PC-3 (cell line): ENCODE results near the gene USP22. TPM values are rescaled to one million over a fixed set of nuclear protein-coding genes. Genes with fewer than 3 reads are reported as not detected.

Experiments
- ATAC-seq: fragments of 200-7000 bp; cut with Tn5 transposase; 2 replicates; pipeline ENCODE4 v1.9.1; 2020; ENCODE audit warnings: mild to moderate bottlenecking, moderate library complexity
- BruUV-seq: library from RNA; stranded (reverse); fragments of 400-500 nt; replicated peaks from 2 replicates; lab custom pipeline; 2021; lab: Mats Ljungman, UMichigan
- CTCF ChIA-PET: fragments of 300-600 bp; sonication (Branson Sonifier 250); formaldehyde crosslinking; loops from one replicate; lab custom pipeline; 2022; ENCODE audit warnings: antibody characterized with exemption; lab: Charles Lee
- POLR2A ChIA-PET: fragments of 300-600 bp; sonication (Branson Sonifier 250); formaldehyde crosslinking; loops from one replicate; lab custom pipeline; 2022; ENCODE audit warnings: antibody characterized with exemption; ENCODE audit not compliant: unreplicated experiment; lab: Charles Lee
- DNase-seq: peaks from one replicate; pipeline ENCODE4 v3.0.0-alpha.2; 2015
- H2AFZ ChIP-seq: fragments of 300-600 bp; sonication (generic); 2 replicates; pipeline ENCODE4 v1.6.0; 2016; ENCODE audit warnings: antibody characterized with exemption, low read length
- H3F3A ChIP-seq: fragments of 300-600 bp; sonication (generic); one replicate; pipeline ENCODE4 v1.6.0; 2017; ENCODE audit warnings: antibody characterized with exemption, low read length, control low read depth, mild to moderate bottlenecking; ENCODE audit not compliant: unreplicated experiment
- H3K27ac ChIP-seq: fragments of 300-600 bp; sonication (generic); 2 replicates; pipeline ENCODE4 v1.5.1; 2016; ENCODE audit warnings: mild to moderate bottlenecking, low read length
- H3K27me3 ChIP-seq: fragments of 300-600 bp; sonication (generic); 2 replicates; pipeline ENCODE4 v1.6.1; 2016; ENCODE audit warnings: low read length, mixed read lengths
- H3K36me3 ChIP-seq: fragments of 300-600 bp; sonication (generic); 2 replicates; pipeline ENCODE4 v1.6.1; 2016; ENCODE audit warnings: low read depth, mixed run types, low read length, mixed read lengths
- H3K4me1 ChIP-seq: fragments of 300-600 bp; sonication (generic); 2 replicates; pipeline ENCODE4 v1.5.1; 2016; ENCODE audit warnings: low read length; ENCODE audit not compliant: insufficient read depth
- H3K4me2 ChIP-seq: fragments of 300-600 bp; sonication (generic); 2 replicates; pipeline ENCODE4 v1.6.0; 2016; ENCODE audit warnings: low read length
- H3K4me3 ChIP-seq: fragments of 300-600 bp; sonication (generic); 2 replicates; pipeline ENCODE4 v1.5.1; 2016; ENCODE audit warnings: mild to moderate bottlenecking, low read length, mixed read lengths
- H3K79me2 ChIP-seq: fragments of 300-600 bp; sonication (generic); 2 replicates; pipeline ENCODE4 v1.6.1; 2017; ENCODE audit warnings: low read length, mixed read lengths
- H3K9ac ChIP-seq: fragments of 300-600 bp; sonication (generic); 2 replicates; pipeline ENCODE4 v1.6.0; 2016; ENCODE audit warnings: mild to moderate bottlenecking, low read length
- H3K9me2 ChIP-seq: fragments of 300-600 bp; sonication (generic); replicated peaks from 2 replicates; pipeline ENCODE4 v1.6.1; 2016; ENCODE audit warnings: mixed run types, low read length, mixed read lengths
- H3K9me3 ChIP-seq: fragments of 300-600 bp; sonication (generic); 2 replicates; pipeline ENCODE4 v1.6.1; 2016; ENCODE audit warnings: low read length, mixed read lengths
- H4K20me1 ChIP-seq: fragments of 300-600 bp; sonication (generic); 2 replicates; pipeline ENCODE4 v1.6.1; 2016; ENCODE audit warnings: low read length, mixed read lengths
- EZH2 ChIP-seq: fragments of 300-600 bp; sonication (generic); IDR thresholded peaks from one replicate; pipeline ENCODE4 v1.6.1; 2017; ENCODE audit warnings: antibody characterized with exemption, mild to moderate bottlenecking, low read length; ENCODE audit not compliant: unreplicated experiment
- EZH2phosphoT487 ChIP-seq: fragments of 300-600 bp; sonication (generic); IDR thresholded peaks from 2 replicates; pipeline ENCODE4 v1.6.1; 2018; ENCODE audit warnings: mild to moderate bottlenecking, antibody characterized with exemption, low read length, borderline replicate concordance
- intact Hi-C: fragments of 100-400 bp; cut with micrococcal nuclease; formaldehyde crosslinking; loops from 2 replicates; pipeline ENCODE4 v1.9.0; 2023
- total RNA-seq: library from RNA; depleted of rRNA; stranded (reverse); fragments of >200 nt; gene quantifications from 2 replicates; pipeline ENCODE4 v1.2.3, GENCODE V29; 2014
- TF ChIP-seq, protein P1 (sequence below): fragments of 300-600 bp; sonication (generic); conservative IDR thresholded peaks from 2 replicates; pipeline ENCODE4 v1.5.1; 2017; ENCODE audit warnings: antibody characterized with exemption, low read depth, mild to moderate bottlenecking, low read length

The USP22 gene
- total RNA-seq, 1 experiment from 2014 or later = 188 TPM

DNA sequence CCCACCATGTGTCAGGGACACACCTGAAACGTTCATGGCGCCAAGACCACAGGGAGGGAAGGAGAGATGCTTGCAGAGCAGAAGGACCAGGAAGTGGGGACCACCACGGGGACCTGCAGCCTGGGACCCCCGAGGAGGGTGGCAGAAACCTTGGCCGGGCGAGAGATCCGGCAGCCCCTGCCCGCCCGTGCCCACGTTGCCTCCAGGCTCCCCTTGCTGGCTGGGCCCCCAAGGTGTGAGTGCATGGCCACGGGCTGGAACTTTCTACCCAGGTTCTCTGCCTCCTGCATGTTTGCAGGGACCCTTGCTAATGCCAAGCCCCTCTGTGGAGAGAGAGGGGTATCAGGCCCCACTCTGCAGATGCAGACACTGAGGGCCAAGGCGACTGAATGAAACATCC lies 50.4 kb downstream of the USP22 start:
- ChIA-PET POLR2A (no interaction called here), CTCF (interaction anchor here (0.7 to 0.9 kb wide), 2 partner anchors 47 to 81 kb away, joined by 9 to 10 read pairs; no protein-coding TSS in a partner anchor)
- no peak for ATAC-seq
- Histone ChIP-seq H3K4me3 (no peak overlapping the region), H4K20me1 (no peaks in the 10 kb centered on the region), H3K9me2 (no peaks in the 10 kb centered on the region), H3K9ac (peak overlapping the region; percentile 37; the same call in 1 of the 2 replicates), H3K4me1 (peaks cover 5% of the 10 kb centered on the region; the same call in 1 of the 2 replicates), H3K27me3 (no peaks in the 10 kb centered on the region), H3K27ac (no peak overlapping the region), H3K36me3 (no peaks in the 10 kb centered on the region), H3K9me3 (no peaks in the 10 kb centered on the region), H3F3A (no peaks in the 10 kb centered on the region), H3K79me2 (no peaks in the 10 kb centered on the region), H2AFZ (no peak overlapping the region), H3K4me2 (peak overlapping the region; percentile 36)
- intact Hi-C loops = loop anchor here (5.0 kb wide), 2 partner anchors 50 to 190 kb away; no protein-coding TSS in a partner anchor
- no peak for DNase-seq
- BruUV-seq = no TSS peak
- TF ChIP-seq EZH2phosphoT487 (no peak), EZH2 (no peak)
- TF ChIP-seq, protein P1, sequence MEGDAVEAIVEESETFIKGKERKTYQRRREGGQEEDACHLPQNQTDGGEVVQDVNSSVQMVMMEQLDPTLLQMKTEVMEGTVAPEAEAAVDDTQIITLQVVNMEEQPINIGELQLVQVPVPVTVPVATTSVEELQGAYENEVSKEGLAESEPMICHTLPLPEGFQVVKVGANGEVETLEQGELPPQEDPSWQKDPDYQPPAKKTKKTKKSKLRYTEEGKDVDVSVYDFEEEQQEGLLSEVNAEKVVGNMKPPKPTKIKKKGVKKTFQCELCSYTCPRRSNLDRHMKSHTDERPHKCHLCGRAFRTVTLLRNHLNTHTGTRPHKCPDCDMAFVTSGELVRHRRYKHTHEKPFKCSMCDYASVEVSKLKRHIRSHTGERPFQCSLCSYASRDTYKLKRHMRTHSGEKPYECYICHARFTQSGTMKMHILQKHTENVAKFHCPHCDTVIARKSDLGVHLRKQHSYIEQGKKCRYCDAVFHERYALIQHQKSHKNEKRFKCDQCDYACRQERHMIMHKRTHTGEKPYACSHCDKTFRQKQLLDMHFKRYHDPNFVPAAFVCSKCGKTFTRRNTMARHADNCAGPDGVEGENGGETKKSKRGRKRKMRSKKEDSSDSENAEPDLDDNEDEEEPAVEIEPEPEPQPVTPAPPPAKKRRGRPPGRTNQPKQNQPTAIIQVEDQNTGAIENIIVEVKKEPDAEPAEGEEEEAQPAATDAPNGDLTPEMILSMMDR = no peak

DNA sequence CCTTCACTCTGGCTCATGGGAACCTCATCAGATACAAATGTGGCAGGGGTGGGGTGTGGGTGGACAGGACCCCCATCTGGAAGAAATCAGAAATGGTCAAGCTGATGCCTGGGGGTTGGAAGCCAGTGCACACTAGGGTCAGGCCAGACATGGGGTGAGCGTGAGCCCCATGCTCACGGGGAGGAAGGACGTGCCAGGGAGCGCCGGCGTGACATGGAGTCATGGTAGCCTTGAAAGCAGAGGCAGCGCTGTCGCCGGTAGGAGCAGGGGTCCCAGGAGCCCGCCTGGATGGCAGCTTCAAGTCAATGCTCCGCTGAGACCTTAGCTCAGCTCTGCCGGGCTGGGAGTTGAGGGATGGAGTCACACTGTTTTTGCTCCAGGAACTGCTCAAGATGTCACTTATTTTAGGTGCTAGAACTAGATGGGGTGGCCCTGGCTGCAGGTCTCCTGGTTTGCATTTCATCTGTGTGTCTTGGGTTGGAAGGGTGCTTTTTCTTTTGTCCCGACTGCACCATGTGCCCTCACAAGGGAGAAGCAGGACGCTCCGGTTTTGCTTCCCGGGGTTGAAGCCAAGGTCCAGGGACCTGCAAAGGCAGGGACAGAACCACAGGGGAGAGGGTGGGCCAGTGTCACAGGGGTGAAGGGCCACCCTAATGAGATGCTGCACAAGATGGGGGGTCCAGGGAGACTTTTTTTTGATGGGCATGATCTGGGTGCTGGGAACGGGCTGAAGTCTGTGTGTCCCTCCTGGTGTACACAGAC lies 51.4 kb downstream of the USP22 start:
- H3K9me3 ChIP-seq = no peaks in the 10 kb centered on the region
- ATAC-seq = no peak
- H3K27ac ChIP-seq = no peak overlapping the region
- no peaks in the 10 kb centered on the region for H3F3A ChIP-seq
- ChIA-PET CTCF (no interaction called here), POLR2A (no interaction called here)
- intact Hi-C loops = loop anchor here (5.0 kb wide), 2 partner anchors 49 to 189 kb away; no protein-coding TSS in a partner anchor
- no peaks in the 10 kb centered on the region for H3K27me3 ChIP-seq
- H3K4me1 ChIP-seq = peaks cover 5% of the 10 kb centered on the region; the same call in 1 of the 2 replicates
- H3K9ac ChIP-seq = no peak overlapping the region
- no peak overlapping the region for H3K4me3 ChIP-seq
- DNase-seq = no peak
- H4K20me1 ChIP-seq = no peaks in the 10 kb centered on the region
- H3K36me3 ChIP-seq = no peaks in the 10 kb centered on the region
- H3K79me2 ChIP-seq = no peaks in the 10 kb centered on the region
- BruUV-seq = no TSS peak
- no peak overlapping the region for H2AFZ ChIP-seq
- no peak overlapping the region for H3K4me2 ChIP-seq
- TF ChIP-seq, protein P1 = no peak
- TF ChIP-seq EZH2 = no peak
- no peak for TF ChIP-seq EZH2phosphoT487
- no peaks in the 10 kb centered on the region for H3K9me2 ChIP-seq
